Endothelial cell of umbilical vein (primary cell): ENCODE results near the gene ABCB9.
"Not testable (repeated sequence)": the region's sequence is repeated elsewhere in the genome, so short reads cannot be mapped to it uniquely, and the experiment has no call there.

Source experiments
- CTCF ChIP-seq, 2 donors: IDR thresholded peaks; 1 replicate in 1 of 2; 2 replicates in 1 of 2; pipeline ENCODE4 v1.5.1; 2011; ENCODE audit warnings: low read length in 2 of 2, mild to moderate bottlenecking in 2 of 2, moderate library complexity in 2 of 2, control low read depth in 1 of 2, inconsistent platforms in 1 of 2, low read depth in 1 of 2; ENCODE audit not compliant: insufficient read depth in 1 of 2; ENCODE audit errors: extremely low read depth in 1 of 2
- EZH2 ChIP-seq: IDR thresholded peaks from 2 replicates; pipeline ENCODE4 v1.6.1; 2012; ENCODE audit warnings: borderline replicate concordance, low read depth, mild to moderate bottlenecking, moderate library complexity, low read length, inconsistent platforms; ENCODE audit not compliant: severe bottlenecking
- GATA2 ChIP-seq: IDR thresholded peaks from 2 replicates; pipeline ENCODE4 v1.7.0; 2011; ENCODE audit warnings: low read depth, mild to moderate bottlenecking, moderate library complexity, mixed read lengths, low read length; ENCODE audit not compliant: insufficient read length, insufficient read depth

- not testable (repeated sequence) for TF ChIP-seq CTCF (IDR thresholded peaks at IDR 0.05; ENCODE audit: extremely low read depth in 1 of 2, insufficient read depth in 1 of 2, low read depth in 1 of 2, low read length in 2 of 2); GATA2; EZH2
These were observed 61.0 kb downstream of the ABCB9 start for GRCh38 chr12:122905258-122905657.
